NCI-H2029 treated with DMSO at 0.1 percent for 48 hours (cell line): Measurements from ENCODE around the gene ITGB6.

Source experiments
- DNase-seq: peaks from one replicate; lab custom pipeline; 2025; lab: John Stamatoyannopoulos, UW

Gene ITGB6

GRCh38 chr2:160051371-160051800 is 148.7 kb downstream of the ITGB6 start:
- DNase-seq = no peak

DNA sequence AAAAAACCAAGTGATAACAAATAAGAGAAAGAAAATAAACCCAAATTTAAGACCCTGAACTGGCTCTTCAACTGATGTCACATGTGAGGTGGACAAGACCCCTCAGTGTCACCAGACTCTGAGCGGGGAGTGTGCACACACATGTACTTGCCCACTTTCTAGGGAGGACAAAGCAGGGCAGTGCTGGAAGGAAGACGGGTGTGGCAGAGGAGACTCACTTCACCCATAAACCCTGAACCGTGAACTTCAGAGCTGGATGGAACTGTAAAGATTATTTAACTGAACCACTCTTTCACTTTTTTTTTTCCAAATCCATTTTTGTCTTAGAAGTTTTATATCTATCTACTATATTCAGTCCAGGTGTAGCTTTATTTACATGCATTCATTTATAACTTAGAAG is 149.9 kb downstream of the ITGB6 start:
- no peak for DNase-seq
